AG04449 (cell line): ENCODE results near the gene MXRA8.
"Not testable (repeated sequence)": the region's sequence is repeated elsewhere in the genome, so short reads cannot be mapped to it uniquely, and the experiment has no call there.

Experiments used
- CTCF ChIA-PET: fragments of 350-600 bp; formaldehyde crosslinking; extraction: SDS; loops from one replicate; lab custom pipeline; 2021; ENCODE audit warnings: antibody characterized with exemption; lab: Yijun Ruan, JAX
- POLR2A ChIA-PET: fragments of 400-600, 350-600 bp; formaldehyde crosslinking; extraction: SDS; loops from one replicate; lab custom pipeline; 2020; ENCODE audit warnings: antibody characterized with exemption, inconsistent platforms; lab: Yijun Ruan, JAX
- DNase-seq: peaks from one replicate; pipeline ENCODE4 v3.0.0-alpha.2; 2010; ENCODE audit warnings: low read depth, low spot score
- H3K4me3 ChIP-seq: 2 replicates; pipeline ENCODE4 v1.5.1; 2011; ENCODE audit warnings: low read depth, mild to moderate bottlenecking, control low read depth, low read length
- TF ChIP-seq, protein P1 (sequence below): IDR thresholded peaks from one replicate; pipeline ENCODE4 v1.5.1; 2011; ENCODE audit warnings: mild to moderate bottlenecking, moderate library complexity, low read length, control low read depth, inconsistent platforms; ENCODE audit not compliant: insufficient read depth; ENCODE audit errors: missing control alignments

Gene MXRA8

DNA sequence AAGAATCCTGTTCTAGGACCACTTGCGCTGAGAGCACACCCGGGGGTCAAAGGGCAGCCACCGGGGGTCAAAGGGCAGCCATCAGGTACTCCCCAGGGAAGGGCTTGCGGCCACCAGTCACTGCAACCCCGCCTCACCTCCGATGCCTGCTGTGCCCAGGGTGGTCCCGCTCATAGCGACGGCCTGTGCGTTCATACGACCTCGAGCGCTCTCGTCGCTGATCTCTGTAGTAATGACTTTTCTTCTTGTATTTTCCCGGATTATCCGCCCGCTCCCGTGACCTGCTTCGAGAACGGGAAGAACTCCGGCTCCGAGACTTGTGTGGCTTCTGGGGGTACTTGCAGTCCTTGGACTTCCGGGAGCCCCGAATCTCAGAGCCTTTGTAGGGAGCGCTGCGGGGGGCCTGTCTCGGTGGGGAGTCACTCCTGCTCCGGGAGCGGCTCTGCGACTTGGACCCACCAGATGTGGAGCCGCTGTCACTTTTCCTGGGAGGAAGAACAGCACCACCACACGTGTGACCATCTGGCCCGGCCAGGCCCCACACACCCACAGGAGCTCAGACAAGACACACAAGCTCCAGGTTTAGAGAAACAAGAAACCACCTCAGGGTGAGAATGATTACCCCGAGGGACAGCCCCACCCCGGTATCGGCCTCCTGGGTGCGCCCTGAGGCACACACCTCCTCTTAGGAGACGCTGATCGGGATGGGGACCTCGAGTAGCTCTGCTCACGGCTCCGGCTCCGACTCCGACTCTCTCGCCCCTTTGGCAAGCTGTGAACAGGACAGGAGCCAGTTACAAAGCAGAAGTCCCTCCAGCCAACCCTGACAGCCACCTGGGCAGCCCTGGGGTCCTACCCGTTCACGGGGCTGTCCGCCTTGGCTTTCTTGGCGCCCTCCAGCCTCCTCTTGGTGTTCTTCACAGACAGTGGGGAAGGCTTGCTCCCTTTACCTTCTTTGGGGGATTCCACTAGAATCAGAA lies 29.0 kb upstream of the MXRA8 start:
- TF ChIP-seq, protein P1, sequence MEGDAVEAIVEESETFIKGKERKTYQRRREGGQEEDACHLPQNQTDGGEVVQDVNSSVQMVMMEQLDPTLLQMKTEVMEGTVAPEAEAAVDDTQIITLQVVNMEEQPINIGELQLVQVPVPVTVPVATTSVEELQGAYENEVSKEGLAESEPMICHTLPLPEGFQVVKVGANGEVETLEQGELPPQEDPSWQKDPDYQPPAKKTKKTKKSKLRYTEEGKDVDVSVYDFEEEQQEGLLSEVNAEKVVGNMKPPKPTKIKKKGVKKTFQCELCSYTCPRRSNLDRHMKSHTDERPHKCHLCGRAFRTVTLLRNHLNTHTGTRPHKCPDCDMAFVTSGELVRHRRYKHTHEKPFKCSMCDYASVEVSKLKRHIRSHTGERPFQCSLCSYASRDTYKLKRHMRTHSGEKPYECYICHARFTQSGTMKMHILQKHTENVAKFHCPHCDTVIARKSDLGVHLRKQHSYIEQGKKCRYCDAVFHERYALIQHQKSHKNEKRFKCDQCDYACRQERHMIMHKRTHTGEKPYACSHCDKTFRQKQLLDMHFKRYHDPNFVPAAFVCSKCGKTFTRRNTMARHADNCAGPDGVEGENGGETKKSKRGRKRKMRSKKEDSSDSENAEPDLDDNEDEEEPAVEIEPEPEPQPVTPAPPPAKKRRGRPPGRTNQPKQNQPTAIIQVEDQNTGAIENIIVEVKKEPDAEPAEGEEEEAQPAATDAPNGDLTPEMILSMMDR, result no peak
- POLR2A ChIA-PET, result interaction anchor here (1.1 to 1.8 kb wide), 3 partner anchors 12 kb away, joined by 3 to 6 read pairs (median 5); partner anchors contain the start of genes AURKAIP1 and CCNL2
- no peak overlapping the region for H3K4me3 ChIP-seq
- CTCF ChIA-PET, result interaction anchor here (1.0 to 9.9 kb wide), 6 partner anchors 9 to 15 kb away, joined by 3 to 66 read pairs (median 5); partner anchors contain the start of genes AURKAIP1 and CCNL2
- no peak for DNase-seq

DNA sequence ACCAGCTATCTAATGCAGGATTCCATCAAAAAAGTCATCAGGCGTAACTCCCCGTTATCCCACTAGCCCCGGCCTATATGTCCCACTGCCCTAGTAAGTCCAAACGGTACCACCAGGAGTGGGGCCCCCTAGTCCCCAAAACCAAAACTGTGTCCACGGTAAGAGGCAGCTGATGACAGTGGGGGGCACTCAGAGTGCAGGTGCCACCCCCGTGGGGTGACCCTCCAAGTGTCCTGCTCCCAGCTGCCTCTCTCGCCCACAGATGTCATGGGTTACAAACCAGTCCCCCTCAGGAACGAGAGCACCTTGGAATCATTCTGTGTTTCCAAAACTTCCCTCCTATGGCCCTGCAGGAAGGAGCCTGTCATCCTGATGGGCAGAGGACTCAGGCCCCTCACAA lies 27.6 kb upstream of the MXRA8 start:
- CTCF ChIA-PET, result interaction anchor here (1.1 to 9.9 kb wide), 3 partner anchors 14 to 42 kb away, joined by 3 to 66 read pairs (median 9); partner anchors contain the start of gene CCNL2
- DNase-seq, result no peak
- POLR2A ChIA-PET, result interaction anchor here (0.6 to 1.8 kb wide), 4 partner anchors 10 to 192 kb away, joined by 3 to 8 read pairs (median 6); partner anchors contain the start of genes AURKAIP1 and CCNL2
- H3K4me3 ChIP-seq, result no peak overlapping the region
- TF ChIP-seq, protein P1, result no peak

DNA sequence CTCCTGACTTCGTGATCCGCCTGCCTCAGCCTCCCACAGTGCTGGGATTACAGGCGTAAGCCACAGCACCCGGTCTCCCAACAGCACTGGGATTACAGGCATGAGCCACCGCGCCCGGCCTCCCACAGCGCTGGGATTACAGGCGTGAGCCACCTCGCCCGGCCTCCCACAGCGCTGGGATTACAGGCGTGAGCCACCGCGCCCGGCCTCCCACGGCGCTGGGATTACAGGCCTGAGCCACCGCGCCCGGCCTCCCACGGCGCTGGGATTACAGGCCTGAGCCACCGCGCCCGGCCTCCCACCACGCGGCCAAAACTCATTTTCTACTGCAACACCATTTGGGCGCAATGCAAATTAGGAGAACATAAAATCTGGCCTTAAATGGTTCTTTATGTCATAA lies 27.0 kb upstream of the MXRA8 start:
- not testable (repeated sequence) for DNase-seq, H3K4me3 ChIP-seq
- ChIA-PET POLR2A (interaction anchor here (0.6 to 1.8 kb wide), 2 partner anchors 10 to 193 kb away, joined by 3 to 8 read pairs; partner anchors contain the start of gene AURKAIP1), CTCF (interaction anchor here (1.1 to 9.9 kb wide), 2 partner anchors 15 to 42 kb away, joined by 3 to 66 read pairs; partner anchors contain the start of gene CCNL2)

DNA sequence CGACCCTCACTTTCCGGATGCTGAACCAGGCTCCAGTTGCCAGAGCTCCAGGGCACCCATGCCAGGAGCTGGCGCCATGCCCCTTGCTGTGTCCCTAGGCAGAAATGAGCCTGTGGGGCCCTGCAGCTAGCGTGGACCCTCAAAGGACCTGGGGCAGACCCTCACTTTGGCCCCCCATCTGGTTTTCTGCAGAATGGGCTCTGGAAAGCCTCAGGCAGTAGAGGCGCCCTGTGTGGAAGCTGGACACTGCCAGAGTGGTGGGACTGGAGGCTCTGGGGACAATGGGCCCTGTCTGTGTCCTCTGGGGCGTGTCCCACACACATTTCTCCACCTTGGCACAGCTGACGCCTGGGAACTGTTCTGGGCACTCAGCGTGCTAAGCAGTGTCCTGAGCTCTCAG lies 22.9 kb upstream of the MXRA8 start:
- DNase-seq, result no peak
- no peak overlapping the region for H3K4me3 ChIP-seq
- POLR2A ChIA-PET, result no interaction called here
- TF ChIP-seq, protein P1, result no peak
- CTCF ChIA-PET, result interaction anchor here (2.5 kb wide), 1 partner anchor 19 kb away, joined by 8 read pairs; no protein-coding TSS in a partner anchor

GRCh38 chr1:1380860-1381259 lies 22.5 kb upstream of the MXRA8 start:
- no peak for DNase-seq
- H3K4me3 ChIP-seq, result no peak overlapping the region
- POLR2A ChIA-PET, result no interaction called here
- CTCF ChIA-PET, result interaction anchor here (2.5 kb wide), 1 partner anchor 20 kb away, joined by 8 read pairs; no protein-coding TSS in a partner anchor
- TF ChIP-seq, protein P1, result no peak

DNA sequence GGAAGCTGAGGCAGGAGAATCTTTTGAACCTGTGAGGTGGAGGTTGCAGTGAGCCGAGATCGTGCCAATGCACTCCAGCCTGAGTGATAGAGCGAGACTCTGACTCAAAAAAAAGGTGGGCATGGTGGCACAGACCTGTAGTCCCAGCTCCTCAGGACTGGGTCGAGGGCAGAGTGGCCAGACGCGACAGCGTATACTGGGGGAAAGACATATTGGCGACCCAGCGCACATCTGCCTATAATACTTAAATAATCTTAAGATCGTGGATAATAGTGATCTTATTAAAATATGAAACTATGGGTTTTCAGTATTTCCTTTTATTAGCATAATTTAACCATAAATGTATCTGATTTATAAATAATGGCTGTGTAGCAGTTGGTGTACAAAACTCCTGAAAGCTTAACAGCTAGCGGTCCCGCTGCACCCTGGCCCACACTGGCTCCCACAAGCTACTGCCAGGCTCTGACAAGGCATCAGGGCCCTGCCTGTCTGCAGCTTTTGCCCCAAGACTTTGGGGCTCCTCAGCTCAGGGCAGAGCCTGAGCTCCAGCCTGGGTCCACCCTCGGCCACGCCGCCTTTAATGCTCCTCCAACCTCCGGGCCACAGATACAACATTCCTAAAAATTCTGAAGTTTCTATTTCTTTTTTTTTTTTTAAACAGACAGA lies 19.3 kb upstream of the MXRA8 start:
- TF ChIP-seq, protein P1, result no peak
- H3K4me3 ChIP-seq, result no peak overlapping the region
- CTCF ChIA-PET, result interaction anchor here (1.4 to 1.5 kb wide), 2 partner anchors 21 to 128 kb away, joined by 3 to 7 read pairs; partner anchors contain the start of gene CCNL2
- no peak for DNase-seq
- POLR2A ChIA-PET, result no interaction called here
